ENCODE measurements around the gene AK5. TPM values are rescaled to one million over a fixed set of nuclear protein-coding genes. Genes with fewer than 3 reads are reported as not detected.
"Not testable (repeated sequence)": the region's sequence is repeated elsewhere in the genome, so short reads cannot be mapped to it uniquely, and the experiment has no call there.

AK5 gene
- total and polyA plus RNA-seq, 3 donors from 2014 or later = 28.0 to 40.4 (median 28.7) TPM

DNA sequence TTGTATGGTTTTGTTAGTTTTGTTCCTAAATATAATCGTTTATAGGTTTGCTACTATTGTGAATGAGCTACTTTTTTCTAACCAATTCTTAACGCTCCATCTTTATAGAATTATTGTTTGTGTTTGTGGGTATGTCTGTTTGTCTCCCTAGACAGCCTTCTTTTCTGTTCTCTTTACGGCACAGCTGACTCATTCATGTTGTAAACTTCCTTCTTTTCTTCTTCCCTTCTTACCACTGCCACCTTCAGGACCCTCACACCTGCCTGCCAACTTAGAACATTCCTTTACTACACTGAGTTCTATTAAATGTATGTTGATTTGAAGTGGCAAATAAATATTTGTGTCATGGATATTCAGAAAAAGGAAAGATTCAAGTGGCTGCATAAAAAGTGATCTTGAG lies 29.1 kb downstream of the AK5 start:
- TF ChIP-seq, protein P1, sequence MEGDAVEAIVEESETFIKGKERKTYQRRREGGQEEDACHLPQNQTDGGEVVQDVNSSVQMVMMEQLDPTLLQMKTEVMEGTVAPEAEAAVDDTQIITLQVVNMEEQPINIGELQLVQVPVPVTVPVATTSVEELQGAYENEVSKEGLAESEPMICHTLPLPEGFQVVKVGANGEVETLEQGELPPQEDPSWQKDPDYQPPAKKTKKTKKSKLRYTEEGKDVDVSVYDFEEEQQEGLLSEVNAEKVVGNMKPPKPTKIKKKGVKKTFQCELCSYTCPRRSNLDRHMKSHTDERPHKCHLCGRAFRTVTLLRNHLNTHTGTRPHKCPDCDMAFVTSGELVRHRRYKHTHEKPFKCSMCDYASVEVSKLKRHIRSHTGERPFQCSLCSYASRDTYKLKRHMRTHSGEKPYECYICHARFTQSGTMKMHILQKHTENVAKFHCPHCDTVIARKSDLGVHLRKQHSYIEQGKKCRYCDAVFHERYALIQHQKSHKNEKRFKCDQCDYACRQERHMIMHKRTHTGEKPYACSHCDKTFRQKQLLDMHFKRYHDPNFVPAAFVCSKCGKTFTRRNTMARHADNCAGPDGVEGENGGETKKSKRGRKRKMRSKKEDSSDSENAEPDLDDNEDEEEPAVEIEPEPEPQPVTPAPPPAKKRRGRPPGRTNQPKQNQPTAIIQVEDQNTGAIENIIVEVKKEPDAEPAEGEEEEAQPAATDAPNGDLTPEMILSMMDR (IDR thresholded peaks at IDR 0.05) = no peak
- TF ChIP-seq POLR2A (IDR thresholded peaks at IDR 0.05) = no peak
- H3K36me3 ChIP-seq (ENCODE audit: low read depth, missing control alignments) = no peaks in the 10 kb centered on the region
- DNase-seq = no peak
- 81 to 82% methylated on average over 3 of the region's 3 CpGs for WGBS, 2 donors
- H3K27ac ChIP-seq = no peak overlapping the region
- no peak overlapping the region for H3K4me3 ChIP-seq
- no peaks in the 10 kb centered on the region for H3K27me3 ChIP-seq
- no peaks in the 10 kb centered on the region for H3K4me1 ChIP-seq
- intact Hi-C loops (cut with DNase I; ENCODE audit: low total_unique reads) = no loop called here
- H3K9me3 ChIP-seq = no peaks in the 10 kb centered on the region

DNA sequence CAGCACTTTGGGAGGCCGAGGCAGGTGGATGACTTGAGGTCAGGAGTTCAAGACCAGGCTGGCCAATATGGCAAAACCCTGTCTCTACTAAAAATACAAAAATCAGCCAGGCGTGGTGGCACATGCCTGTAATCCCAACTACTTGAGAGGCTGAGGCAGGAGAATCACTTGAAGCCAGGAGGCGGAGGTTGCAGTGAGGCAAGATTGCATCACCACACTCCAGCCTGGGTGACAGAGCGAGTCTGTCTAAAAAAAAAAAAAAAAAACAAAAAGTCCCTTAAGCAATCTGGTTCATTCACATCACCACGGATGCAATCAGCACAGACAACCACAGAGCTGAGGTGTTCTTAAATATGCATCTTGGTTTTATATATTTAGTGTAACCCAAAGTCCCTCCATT lies 30.5 kb downstream of the AK5 start:
- WGBS, 2 donors = 86 to 88% methylated on average over 5 of the region's 5 CpGs
- H3K27ac ChIP-seq; H3K4me3 ChIP-seq; intact Hi-C loops (cut with DNase I; ENCODE audit: low total_unique reads); H3K36me3 ChIP-seq (ENCODE audit: low read depth, missing control alignments); H3K27me3 ChIP-seq; H3K9me3 ChIP-seq; H3K4me1 ChIP-seq; DNase-seq: not testable (repeated sequence)

DNA sequence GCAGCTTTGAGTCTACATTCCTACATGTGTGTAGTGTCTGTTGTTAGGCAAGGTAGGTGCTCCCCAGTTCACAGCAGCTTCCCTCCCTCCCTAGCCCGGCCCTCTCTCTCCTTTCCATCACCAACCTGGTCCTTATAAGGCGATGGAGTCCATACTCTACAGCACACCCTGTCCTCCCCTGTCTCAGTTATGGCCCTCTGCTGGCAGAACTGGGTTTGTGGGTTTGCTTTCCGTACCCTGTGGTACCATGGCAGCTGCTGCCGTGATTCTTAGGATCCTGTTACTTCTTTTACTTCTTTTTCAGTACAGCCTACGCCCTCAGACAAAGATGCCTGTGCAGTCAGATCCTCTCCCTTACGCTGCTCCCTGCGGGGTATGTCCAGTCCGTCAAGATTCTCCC lies 31.7 kb downstream of the AK5 start:
- no peak overlapping the region for H3K27ac ChIP-seq
- DNase-seq = no peak
- 74 to 77% methylated on average over 8 of the region's 8 CpGs for WGBS, 2 donors
- intact Hi-C loops (cut with DNase I; ENCODE audit: low total_unique reads) = no loop called here
- no peaks in the 10 kb centered on the region for H3K9me3 ChIP-seq
- no peaks in the 10 kb centered on the region for H3K4me1 ChIP-seq
- TF ChIP-seq, protein P1 (IDR thresholded peaks at IDR 0.05) = peak in 1 of 3 experiments; percentile 14
- no peak for TF ChIP-seq POLR2A (IDR thresholded peaks at IDR 0.05)
- H3K27me3 ChIP-seq = no peaks in the 10 kb centered on the region
- no peak overlapping the region for H3K4me3 ChIP-seq
- no peaks in the 10 kb centered on the region for H3K36me3 ChIP-seq (ENCODE audit: low read depth, missing control alignments)

DNA sequence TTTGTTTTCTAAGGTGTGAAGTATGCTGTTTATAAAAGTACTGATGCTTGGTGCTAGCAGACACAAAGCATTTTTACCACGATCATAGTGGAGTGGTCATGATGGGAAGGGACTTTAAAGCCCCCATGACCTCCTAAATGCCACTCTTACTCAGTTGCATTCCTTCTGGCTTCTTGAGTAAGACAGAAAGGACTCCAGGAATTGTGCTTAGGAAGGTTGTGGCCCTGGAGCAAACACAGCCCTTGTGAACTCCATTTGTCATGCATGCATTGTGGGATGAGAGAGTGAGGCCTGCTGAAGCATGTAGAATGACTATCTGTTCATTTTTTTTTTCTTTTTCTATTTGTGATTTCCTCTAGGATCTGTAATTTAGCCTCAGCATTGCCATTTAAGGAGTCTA lies 34.2 kb downstream of the AK5 start:
- 88 to 89% methylated on average over 1 of the region's 1 CpG for WGBS, 2 donors
- no peak overlapping the region for H3K4me3 ChIP-seq
- no peaks in the 10 kb centered on the region for H3K4me1 ChIP-seq
- TF ChIP-seq, protein P1 (IDR thresholded peaks at IDR 0.05) = no peak
- TF ChIP-seq POLR2A (IDR thresholded peaks at IDR 0.05) = no peak
- H3K27me3 ChIP-seq = no peaks in the 10 kb centered on the region
- no peaks in the 10 kb centered on the region for H3K36me3 ChIP-seq (ENCODE audit: low read depth, missing control alignments)
- intact Hi-C loops (cut with DNase I; ENCODE audit: low total_unique reads) = no loop called here
- DNase-seq = no peak
- no peaks in the 10 kb centered on the region for H3K9me3 ChIP-seq
- H3K27ac ChIP-seq = no peak overlapping the region

DNA sequence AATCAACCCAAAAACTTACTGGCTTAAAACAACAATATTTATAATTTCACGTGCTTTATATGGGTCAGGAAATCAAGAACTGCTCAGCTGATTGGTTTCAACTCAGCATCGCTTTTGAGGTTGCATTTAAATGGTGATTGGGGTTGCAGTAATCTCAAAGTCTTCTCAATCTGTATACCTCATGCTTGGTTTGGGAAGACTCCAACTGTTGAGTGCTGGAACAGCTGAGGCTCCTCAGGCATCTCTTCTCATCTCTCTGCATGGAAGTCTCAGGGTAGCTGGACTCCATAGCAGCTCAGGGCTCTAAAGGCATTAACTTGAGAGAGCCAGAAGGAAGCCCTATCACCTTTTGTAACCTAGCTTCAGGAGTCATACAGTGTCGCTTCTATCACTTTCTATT lies 35.1 kb downstream of the AK5 start:
- WGBS, 2 donors = 91 to 95% methylated on average over 3 of the region's 3 CpGs
- TF ChIP-seq, protein P1 (IDR thresholded peaks at IDR 0.05) = no peak
- no peak for TF ChIP-seq POLR2A (IDR thresholded peaks at IDR 0.05)
- Histone ChIP-seq H3K27ac (no peak overlapping the region), H3K36me3 (ENCODE audit: low read depth, missing control alignments) (no peaks in the 10 kb centered on the region), H3K4me3 (no peak overlapping the region), H3K27me3 (no peaks in the 10 kb centered on the region), H3K4me1 (no peaks in the 10 kb centered on the region), H3K9me3 (no peaks in the 10 kb centered on the region)
- DNase-seq = no peak
- intact Hi-C loops (cut with DNase I; ENCODE audit: low total_unique reads) = no loop called here
